Measurements from ENCODE around the gene WDR93. TPM values are rescaled to one million over a fixed set of nuclear protein-coding genes. Genes with fewer than 3 reads are reported as not detected.
A peak's percentile ranks its signal among the peaks of the same experiment; 100 is the strongest.

The WDR93 gene
- total and polyA plus RNA-seq, 2 donors = 0.16 TPM; not detected in 1

- Histone ChIP-seq H3K4me3 (ENCODE audit: low read depth, low read length) (peak overlapping the region; percentile 79), H3K36me3 (ENCODE audit: insufficient read depth) (no peaks in the 10 kb centered on the region), H3K4me1 (ENCODE audit: insufficient read depth) (no peaks in the 10 kb centered on the region), H3K27ac (ENCODE audit: low read depth) (no peak overlapping the region)
- WGBS = 36% methylated on average over 14 of the region's 14 CpGs
- no peak for DNase-seq (ENCODE audit: extremely low spot score)
Measured at GRCh38 chr15:89654301-89654761, 36.3 kb upstream of the WDR93 start.

- H3K27ac ChIP-seq (ENCODE audit: low read depth) = peak within 1 kb of the TSS; percentile 42
- H3K4me3 ChIP-seq (ENCODE audit: low read depth, low read length) = peak within 1 kb of the TSS; percentile 79
- DNase-seq (ENCODE audit: extremely low spot score) = no peak
- 2% methylated on average over 87 of the region's 87 CpGs for WGBS
- no peaks in the 10 kb centered on the region for H3K4me1 ChIP-seq (ENCODE audit: insufficient read depth)
- no peaks in the 10 kb centered on the region for H3K36me3 ChIP-seq (ENCODE audit: insufficient read depth)
Measured at GRCh38 chr15:89654847-89655805, 35.5 kb upstream of the WDR93 start, which contains the start of gene KIF7. Gene KIF7 (minus strand): TSS chr15:89655467. CDS start chr15:89652930, 2,537 bp downstream.

GRCh38 chr15:89656116-89656815 lies 34.3 kb upstream of the WDR93 start:
- Histone ChIP-seq H3K4me1 (ENCODE audit: insufficient read depth) (no peaks in the 10 kb centered on the region), H3K36me3 (ENCODE audit: insufficient read depth) (no peaks in the 10 kb centered on the region), H3K27ac (ENCODE audit: low read depth) (no peak overlapping the region), H3K4me3 (ENCODE audit: low read depth, low read length) (no peak overlapping the region)
- DNase-seq (ENCODE audit: extremely low spot score) = no peak
- 75% methylated on average over 7 of the region's 7 CpGs for WGBS

DNA sequence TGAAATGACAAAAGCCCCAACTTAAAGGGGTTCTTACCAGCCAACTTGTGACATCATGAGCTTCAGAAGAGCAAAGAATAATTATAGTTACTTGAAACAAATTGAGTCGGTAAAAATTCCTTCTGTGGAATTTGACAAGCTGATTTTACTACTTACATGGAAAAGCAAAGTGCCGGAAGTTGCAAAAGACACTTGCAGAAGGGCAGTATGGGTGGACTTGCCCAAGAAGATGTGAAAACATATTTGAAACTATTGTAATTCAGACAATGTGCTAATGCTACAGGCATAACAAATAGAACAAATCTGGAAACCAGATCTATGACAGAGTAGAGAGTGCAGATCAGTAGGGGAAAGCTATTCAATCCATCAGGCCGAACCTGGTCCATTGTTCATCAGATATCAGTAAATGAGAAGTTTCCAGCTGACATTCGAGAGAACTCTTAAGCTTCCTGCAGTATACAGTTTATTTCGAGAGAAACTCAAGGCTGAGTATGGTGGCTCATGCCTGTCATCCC lies 32.9 kb upstream of the WDR93 start:
- Histone ChIP-seq H3K27ac (ENCODE audit: low read depth) (no peak overlapping the region), H3K36me3 (ENCODE audit: insufficient read depth) (no peaks in the 10 kb centered on the region), H3K4me3 (ENCODE audit: low read depth, low read length) (no peak overlapping the region), H3K4me1 (ENCODE audit: insufficient read depth) (no peaks in the 10 kb centered on the region)
- DNase-seq (ENCODE audit: extremely low spot score) = no peak
- 86% methylated on average over 5 of the region's 5 CpGs for WGBS

- Histone ChIP-seq H3K27ac (ENCODE audit: low read depth) (no peak overlapping the region), H3K36me3 (ENCODE audit: insufficient read depth) (no peaks in the 10 kb centered on the region), H3K4me3 (ENCODE audit: low read depth, low read length) (no peak overlapping the region), H3K4me1 (ENCODE audit: insufficient read depth) (no peaks in the 10 kb centered on the region)
- 89% methylated on average over 2 of the region's 2 CpGs for WGBS
- DNase-seq (ENCODE audit: extremely low spot score) = no peak
Measured at GRCh38 chr15:89659295-89659694, 31.3 kb upstream of the WDR93 start.

GRCh38 chr15:89660556-89660955 lies 30.1 kb upstream of the WDR93 start:
- H3K4me1 ChIP-seq (ENCODE audit: insufficient read depth) = no peaks in the 10 kb centered on the region
- DNase-seq (ENCODE audit: extremely low spot score) = no peak
- no peak overlapping the region for H3K27ac ChIP-seq (ENCODE audit: low read depth)
- no peak overlapping the region for H3K4me3 ChIP-seq (ENCODE audit: low read depth, low read length)
- no peaks in the 10 kb centered on the region for H3K36me3 ChIP-seq (ENCODE audit: insufficient read depth)
- WGBS = 90% methylated on average over 2 of the region's 2 CpGs

GRCh38 chr15:89662893-89663626 lies 27.6 kb upstream of the WDR93 start:
- Histone ChIP-seq H3K27ac (ENCODE audit: low read depth) (peak overlapping the region; percentile 82), H3K36me3 (ENCODE audit: insufficient read depth) (no peaks in the 10 kb centered on the region), H3K4me1 (ENCODE audit: insufficient read depth) (no peaks in the 10 kb centered on the region), H3K4me3 (ENCODE audit: low read depth, low read length) (no peak overlapping the region)
- no peak for DNase-seq (ENCODE audit: extremely low spot score)
- 22% methylated on average over 11 of the region's 11 CpGs for WGBS

DNA sequence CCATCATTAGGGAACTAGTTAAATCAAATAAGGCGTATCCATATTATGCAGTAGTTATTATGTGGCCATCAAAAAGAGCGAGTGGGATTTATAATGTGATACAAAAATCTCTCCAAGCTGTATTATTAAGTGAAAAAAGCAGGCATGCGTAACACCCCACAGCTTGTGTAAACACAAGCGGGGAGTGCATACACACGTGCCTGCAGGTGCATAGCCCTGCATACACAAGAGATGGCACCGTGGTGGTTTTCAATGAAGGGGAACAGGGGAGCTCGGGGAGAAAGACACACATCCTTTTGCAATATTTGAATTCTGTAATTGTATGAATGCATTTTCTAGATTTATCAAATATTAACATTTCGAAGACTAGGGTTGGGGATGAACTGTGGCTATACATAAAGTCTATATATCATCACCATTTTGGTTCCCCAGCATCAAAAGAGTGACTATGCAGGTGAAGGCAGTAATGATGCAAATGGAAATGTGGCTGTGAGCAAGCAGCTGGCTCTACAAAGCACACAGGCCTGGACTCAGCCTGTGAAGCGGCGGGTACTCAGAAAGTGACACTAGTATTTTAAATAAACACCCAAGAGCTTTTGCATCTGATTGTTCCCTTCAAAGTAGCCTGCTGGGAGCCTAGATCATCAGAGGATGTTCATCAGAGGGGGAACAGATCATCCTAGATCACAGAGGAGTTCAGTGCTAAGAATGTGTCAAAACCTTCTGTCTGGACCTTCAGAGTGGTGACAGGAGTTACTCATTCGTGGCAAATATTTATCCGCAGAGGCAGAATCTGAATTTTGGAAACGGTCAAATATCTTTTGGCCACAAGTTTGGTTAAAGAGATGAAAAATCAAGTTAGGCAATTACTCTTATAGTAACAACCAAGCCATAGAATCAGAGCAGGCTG lies 25.9 kb upstream of the WDR93 start:
- WGBS = 79% methylated on average over 13 of the region's 13 CpGs
- H3K4me3 ChIP-seq (ENCODE audit: low read depth, low read length) = no peak overlapping the region

GRCh38 chr15:89665449-89666181 lies 25.0 kb upstream of the WDR93 start:
- WGBS = 3% methylated on average over 72 of the region's 72 CpGs
- Histone ChIP-seq H3K4me1 (ENCODE audit: insufficient read depth) (no peaks in the 10 kb centered on the region), H3K36me3 (ENCODE audit: insufficient read depth) (no peaks in the 10 kb centered on the region), H3K4me3 (ENCODE audit: low read depth, low read length) (peak overlapping the region; percentile 47), H3K27ac (ENCODE audit: low read depth) (peak overlapping the region; percentile 87)
- no peak for DNase-seq (ENCODE audit: extremely low spot score)

More for the DNA sequence above, 25.9 kb upstream of the WDR93 start:
- DNase-seq (ENCODE audit: extremely low spot score) = no peak
- Histone ChIP-seq H3K36me3 (ENCODE audit: insufficient read depth) (no peaks in the 10 kb centered on the region), H3K4me1 (ENCODE audit: insufficient read depth) (no peaks in the 10 kb centered on the region), H3K27ac (ENCODE audit: low read depth) (peak overlapping the region; percentile 7)

- no peak for DNase-seq (ENCODE audit: extremely low spot score)
- Histone ChIP-seq H3K36me3 (ENCODE audit: insufficient read depth) (no peaks in the 10 kb centered on the region), H3K27ac (ENCODE audit: low read depth) (peak overlapping the region; percentile 87), H3K4me1 (ENCODE audit: insufficient read depth) (no peaks in the 10 kb centered on the region), H3K4me3 (ENCODE audit: low read depth, low read length) (no peak overlapping the region)
- WGBS = 93% methylated on average over 8 of the region's 8 CpGs
Measured at GRCh38 chr15:89666184-89666857, 24.3 kb upstream of the WDR93 start.

GRCh38 chr15:89666858-89667705 lies 23.5 kb upstream of the WDR93 start:
- no peak overlapping the region for H3K27ac ChIP-seq (ENCODE audit: low read depth)
- WGBS = 82% methylated on average over 13 of the region's 13 CpGs
- no peaks in the 10 kb centered on the region for H3K4me1 ChIP-seq (ENCODE audit: insufficient read depth)
- H3K36me3 ChIP-seq (ENCODE audit: insufficient read depth) = no peaks in the 10 kb centered on the region
- no peak for DNase-seq (ENCODE audit: extremely low spot score)
- H3K4me3 ChIP-seq (ENCODE audit: low read depth, low read length) = no peak overlapping the region

Measured in urinary bladder (tissue), 4 donors.